ENCODE data around the gene DIAPH1.
A peak's percentile ranks its signal among the peaks of the same experiment; 100 is the strongest.

DIAPH1 gene

DNA sequence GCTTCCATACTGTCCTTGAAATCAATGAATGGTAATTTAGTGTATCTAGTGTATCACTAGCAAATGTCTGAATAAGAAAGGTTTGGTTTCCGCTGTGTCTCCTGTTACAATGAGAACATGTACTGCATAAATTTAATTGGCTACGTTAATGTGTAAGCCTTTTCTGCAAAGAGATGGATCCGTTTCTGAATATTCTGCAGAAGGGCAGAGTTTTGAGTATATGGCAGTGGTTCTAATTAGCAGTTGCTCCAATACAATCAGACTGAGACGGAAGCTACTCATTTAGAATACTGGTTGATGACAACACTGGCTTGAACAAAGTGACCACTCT lies 134.5 kb downstream of the DIAPH1 start:
- DNase-seq (ENCODE audit: low read depth in 2 of 2) = no peak

DNA sequence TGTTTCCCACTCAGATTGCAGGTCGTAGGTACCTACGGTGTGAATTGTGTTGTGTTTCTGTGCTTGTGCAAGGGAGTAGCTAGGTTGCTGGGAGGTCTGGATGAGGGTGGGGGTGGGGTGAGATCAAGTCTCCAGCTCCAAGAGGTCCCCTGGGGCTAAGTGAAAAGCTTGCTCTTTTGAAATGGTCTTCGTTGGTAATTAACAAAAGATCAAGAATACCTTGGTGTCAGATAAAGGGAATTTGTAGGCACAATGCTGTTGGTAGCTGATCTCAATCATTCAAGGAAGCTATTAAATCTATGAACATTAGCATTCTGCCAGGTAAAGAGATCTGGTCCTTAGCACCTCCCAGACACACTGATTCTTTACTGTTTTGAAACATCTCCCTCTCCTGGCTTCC lies 134.9 kb downstream of the DIAPH1 start:
- no peak for DNase-seq (ENCODE audit: low read depth in 2 of 2)

DNA sequence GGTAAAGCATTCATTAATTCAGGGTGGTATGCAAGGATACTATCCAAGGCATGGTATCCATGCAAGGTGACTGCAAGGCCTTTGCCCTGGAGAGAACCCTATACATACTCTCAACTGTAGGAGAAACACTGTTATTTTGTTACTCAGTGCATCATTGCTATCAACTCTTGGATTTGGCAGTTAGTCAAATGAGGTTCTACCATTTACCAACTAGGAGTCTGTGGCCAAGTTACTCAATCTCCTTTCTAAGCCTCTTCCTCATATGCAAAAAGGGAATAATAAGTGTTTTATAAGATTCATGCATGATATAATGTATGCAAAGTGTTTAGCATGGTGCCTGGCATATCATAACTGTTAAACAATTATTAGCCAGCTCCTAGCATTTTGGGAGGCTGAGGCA lies 139.0 kb downstream of the DIAPH1 start:
- DNase-seq (ENCODE audit: low read depth in 2 of 2) = no peak

DNA sequence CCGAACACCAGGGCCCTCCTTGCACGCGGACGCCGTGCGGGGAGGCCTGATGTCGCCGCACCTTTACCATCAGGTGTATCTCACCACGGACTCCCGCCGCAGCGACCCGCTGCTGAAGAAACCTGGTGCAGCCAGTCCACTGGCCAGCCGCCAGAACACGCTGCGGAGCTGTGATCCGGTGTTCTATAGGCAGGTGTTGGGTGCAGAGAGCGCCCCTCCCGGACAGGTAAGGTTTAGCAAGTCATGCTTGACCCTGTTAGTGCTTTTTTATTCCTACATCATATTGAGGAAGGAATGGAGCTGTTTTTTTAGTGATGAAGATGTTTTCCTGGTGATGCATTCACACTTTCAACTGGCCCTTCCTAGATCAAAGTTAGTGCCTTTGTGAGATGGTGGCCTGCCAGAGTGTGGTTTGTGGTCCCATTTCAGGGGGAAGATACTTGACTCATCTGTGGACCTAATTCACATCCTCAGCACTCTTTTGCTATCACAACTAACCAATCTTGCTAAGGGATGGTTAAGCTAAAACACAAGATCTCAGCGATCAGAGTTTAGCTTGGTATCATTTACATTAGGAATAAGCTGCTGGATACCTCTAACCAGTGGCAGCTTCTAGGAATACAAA lies 140.4 kb downstream of the DIAPH1 start:
- DNase-seq (ENCODE audit: low read depth in 2 of 2) = no peak

DNA sequence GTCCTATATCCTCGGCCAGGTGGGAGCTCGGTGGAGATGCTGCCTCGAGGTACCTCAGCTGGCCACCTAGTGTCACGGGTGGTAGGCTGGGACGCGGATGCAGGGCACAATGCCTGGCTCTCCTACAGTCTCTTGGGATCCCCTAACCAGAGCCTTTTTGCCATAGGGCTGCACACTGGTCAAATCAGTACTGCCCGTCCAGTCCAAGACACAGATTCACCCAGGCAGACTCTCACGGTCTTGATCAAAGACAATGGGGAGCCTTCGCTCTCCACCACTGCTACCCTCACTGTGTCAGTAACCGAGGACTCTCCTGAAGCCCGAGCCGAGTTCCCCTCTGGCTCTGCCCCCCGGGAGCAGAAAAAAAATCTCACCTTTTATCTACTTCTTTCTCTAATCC lies 141.0 kb downstream of the DIAPH1 start:
- no peak for DNase-seq (ENCODE audit: low read depth in 2 of 2)

DNA sequence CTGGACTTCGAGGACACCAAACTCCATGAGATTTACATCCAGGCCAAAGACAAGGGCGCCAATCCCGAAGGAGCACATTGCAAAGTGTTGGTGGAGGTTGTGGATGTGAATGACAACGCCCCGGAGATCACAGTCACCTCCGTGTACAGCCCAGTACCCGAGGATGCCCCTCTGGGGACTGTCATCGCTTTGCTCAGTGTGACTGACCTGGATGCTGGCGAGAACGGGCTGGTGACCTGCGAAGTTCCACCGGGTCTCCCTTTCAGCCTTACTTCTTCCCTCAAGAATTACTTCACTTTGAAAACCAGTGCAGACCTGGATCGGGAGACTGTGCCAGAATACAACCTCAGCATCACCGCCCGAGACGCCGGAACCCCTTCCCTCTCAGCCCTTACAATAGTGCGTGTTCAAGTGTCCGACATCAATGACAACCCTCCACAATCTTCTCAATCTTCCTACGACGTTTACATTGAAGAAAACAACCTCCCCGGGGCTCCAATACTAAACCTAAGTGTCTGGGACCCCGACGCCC lies 141.7 kb downstream of the DIAPH1 start:
- DNase-seq (ENCODE audit: low read depth in 2 of 2) = no peak

DNA sequence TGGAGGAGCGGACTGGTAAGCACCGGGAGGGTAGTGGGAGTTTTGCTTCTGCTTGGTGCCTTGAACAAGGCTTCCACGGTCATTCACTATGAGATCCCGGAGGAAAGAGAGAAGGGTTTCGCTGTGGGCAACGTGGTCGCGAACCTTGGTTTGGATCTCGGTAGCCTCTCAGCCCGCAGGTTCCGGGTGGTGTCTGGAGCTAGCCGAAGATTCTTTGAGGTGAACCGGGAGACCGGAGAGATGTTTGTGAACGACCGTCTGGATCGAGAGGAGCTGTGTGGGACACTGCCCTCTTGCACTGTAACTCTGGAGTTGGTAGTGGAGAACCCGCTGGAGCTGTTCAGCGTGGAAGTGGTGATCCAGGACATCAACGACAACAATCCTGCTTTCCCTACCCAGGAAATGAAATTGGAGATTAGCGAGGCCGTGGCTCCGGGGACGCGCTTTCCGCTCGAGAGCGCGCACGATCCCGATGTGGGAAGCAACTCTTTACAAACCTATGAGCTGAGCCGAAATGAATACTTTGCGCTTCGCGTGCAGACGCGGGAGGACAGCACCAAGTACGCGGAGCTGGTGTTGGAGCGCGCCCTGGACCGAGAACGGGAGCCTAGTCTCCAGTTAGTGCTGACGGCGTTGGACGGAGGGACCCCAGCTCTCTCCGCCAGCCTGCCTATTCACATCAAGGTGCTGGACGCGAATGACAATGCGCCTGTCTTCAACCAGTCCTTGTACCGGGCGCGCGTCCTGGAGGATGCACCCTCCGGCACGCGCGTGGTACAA lies 142.5 kb downstream of the DIAPH1 start:
- peak; percentile 62 to 64 for DNase-seq (ENCODE audit: low read depth in 2 of 2)

DNA sequence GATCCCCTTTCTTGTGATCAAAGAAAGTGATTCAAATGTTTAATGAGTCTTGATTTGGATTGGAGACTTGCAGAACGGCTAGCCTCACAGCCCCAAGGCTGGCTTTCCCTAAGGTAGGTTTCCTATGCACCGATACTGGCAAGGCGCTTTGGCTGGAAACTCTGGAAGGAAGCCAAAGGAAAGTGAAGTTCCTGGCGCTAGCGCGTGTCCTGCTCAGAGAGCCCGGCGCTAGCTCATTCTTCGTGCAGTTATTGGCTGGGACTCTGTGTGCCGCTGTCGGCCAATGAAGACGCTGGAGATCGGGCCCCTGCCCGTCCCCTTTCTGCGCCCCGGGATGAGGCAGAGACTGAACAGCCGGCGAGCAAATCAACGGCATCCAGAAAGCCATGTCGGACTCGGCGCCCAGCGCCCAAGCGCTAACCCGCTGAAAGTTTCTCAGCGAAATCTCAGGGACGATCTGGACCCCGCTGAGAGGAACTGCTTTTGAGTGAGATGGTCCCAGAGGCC lies 143.1 kb downstream of the DIAPH1 start, which contains the start of gene PCDHGC3:
Gene PCDHGC3 (plus strand): TSS at position 342 of the 507 bp plus-strand sequence. CDS start 151 bp downstream, at position 493.
- DNase-seq (ENCODE audit: low read depth in 2 of 2) = peak; percentile 92 to 93

DNA sequence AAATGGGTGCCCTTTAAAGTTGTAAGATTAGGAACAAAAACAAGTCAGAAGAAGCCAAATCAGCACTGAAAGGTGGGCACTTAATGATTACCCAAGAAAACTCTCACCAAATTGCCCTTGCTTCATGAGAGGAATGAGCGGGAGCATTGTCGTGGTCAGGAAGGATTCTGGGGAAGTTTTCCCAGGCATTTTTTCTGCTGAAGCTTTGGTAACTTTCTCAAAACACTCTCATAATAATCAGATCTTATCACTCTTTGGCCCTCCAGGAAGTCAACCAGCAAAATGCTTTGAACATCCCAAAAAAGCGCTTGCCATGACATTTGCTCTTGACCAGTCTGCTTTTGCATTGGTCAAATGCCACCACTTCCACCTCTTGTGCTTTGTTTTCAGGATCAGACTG lies 153.4 kb downstream of the DIAPH1 start:
- no peak for DNase-seq (ENCODE audit: low read depth in 2 of 2)

Measured in fibroblast of skin of left quadriceps (primary cell).